CD14-positive monocyte (primary cell): Measurements from ENCODE around the gene TES. TPM values are rescaled to one million over a fixed set of nuclear protein-coding genes. Genes with fewer than 3 reads are reported as not detected.
A peak's percentile ranks its signal among the peaks of the same experiment; 100 is the strongest.

Experiments
- DNase-seq, 3 donors: peaks; one replicate each; pipeline ENCODE4 v3.0.0-alpha.2; 2011 to 2022
- H2AFZ ChIP-seq: 2 replicates; pipeline ENCODE4 v1.6.0; 2012; ENCODE audit warnings: mild to moderate bottlenecking, low read depth, low read length, inconsistent platforms; ENCODE audit not compliant: insufficient read depth, poor library complexity, severe bottlenecking
- H3K27ac ChIP-seq, 2 donors: 1 replicate in 1 of 2; 2 replicates in 1 of 2; pipeline ENCODE4 v1.5.1; 2012 to 2013; ENCODE audit warnings: low read length in 2 of 2, control low read depth in 1 of 2, inconsistent platforms in 1 of 2, low read depth in 1 of 2, mild to moderate bottlenecking in 1 of 2
- H3K27me3 ChIP-seq, 2 donors: one replicate each; pipeline versions ENCODE4 v1.6.0 to v1.6.1; 2011 to 2013; ENCODE audit warnings: low read length in 2 of 2; ENCODE audit not compliant: control insufficient read depth in 2 of 2, insufficient read depth in 2 of 2
- H3K36me3 ChIP-seq, 2 donors: replicated peaks in 1 of 2; 1 replicate in 1 of 2; 2 replicates in 1 of 2; pipeline versions ENCODE4 v1.5.1 to v1.6.1; 2012 to 2013; ENCODE audit warnings: low read length in 2 of 2, control low read depth in 1 of 2, inconsistent platforms in 1 of 2, mild to moderate bottlenecking in 1 of 2; ENCODE audit not compliant: insufficient read depth in 2 of 2, control insufficient read depth in 1 of 2
- H3K4me1 ChIP-seq, 2 donors: 1 replicate in 1 of 2; 2 replicates in 1 of 2; pipeline versions ENCODE4 v1.5.1 to v1.6.1; 2012 to 2013; ENCODE audit warnings: low read length in 2 of 2, control low read depth in 1 of 2, inconsistent platforms in 1 of 2, mild to moderate bottlenecking in 1 of 2, moderate library complexity in 1 of 2; ENCODE audit not compliant: insufficient read depth in 2 of 2, control insufficient read depth in 1 of 2
- H3K4me2 ChIP-seq: replicated peaks from 2 replicates; pipeline ENCODE3; 2012; ENCODE audit warnings: low read length, moderate library complexity, mild to moderate bottlenecking; ENCODE audit not compliant: poor library complexity, severe bottlenecking; ENCODE audit errors: extremely low read depth
- H3K4me3 ChIP-seq, 3 experiments: fragments of 200-600 bp in 1 of 3; sonication (generic) in 1 of 3; replicated peaks in 1 of 3; 1 replicate in 2 of 3; 2 replicates in 1 of 3; pipeline ENCODE4 v1.5.1; 2011 to 2013; ENCODE audit warnings: low read length in 3 of 3, mild to moderate bottlenecking in 3 of 3, control low read depth in 2 of 3, low read depth in 2 of 3, inconsistent platforms in 1 of 3, moderate library complexity in 1 of 3
- H3K79me2 ChIP-seq: 2 replicates; pipeline ENCODE4 v1.6.0; 2012; ENCODE audit warnings: mild to moderate bottlenecking, control low read depth, inconsistent platforms, low read length, moderate library complexity; ENCODE audit not compliant: insufficient read depth
- H3K9ac ChIP-seq: 2 replicates; pipeline ENCODE4 v1.6.0; 2017; ENCODE audit warnings: low read length, mild to moderate bottlenecking; ENCODE audit not compliant: insufficient read depth, poor library complexity, severe bottlenecking
- H3K9me3 ChIP-seq, 2 donors: replicated peaks in 1 of 2; 1 replicate in 1 of 2; 2 replicates in 1 of 2; pipeline versions ENCODE4 v1.5.1 to v1.6.1; 2012 to 2013; ENCODE audit warnings: low read length in 2 of 2, control low read depth in 1 of 2; ENCODE audit not compliant: control insufficient read depth in 1 of 2, insufficient read depth in 1 of 2
- H4K20me1 ChIP-seq: 2 replicates; pipeline ENCODE4 v1.6.0; 2012; ENCODE audit warnings: mild to moderate bottlenecking, low read length, control low read depth, moderate library complexity; ENCODE audit not compliant: insufficient read depth
- H3K27ac Mint-ChIP-seq, 7 donors: one replicate each; pipeline ENCODE4 v1.8.0; 2020; ENCODE audit warnings: mild to moderate bottlenecking in 7 of 7, mixed read lengths in 7 of 7, moderate library complexity in 6 of 7, inconsistent platforms in 2 of 7
- H3K27me3 Mint-ChIP-seq, 3 donors: one replicate each; pipeline ENCODE4 v1.8.0; 2021 to 2022; ENCODE audit warnings: low read depth in 3 of 3, mild to moderate bottlenecking in 3 of 3, mixed read lengths in 3 of 3, moderate library complexity in 3 of 3, inconsistent platforms in 1 of 3
- H3K36me3 Mint-ChIP-seq, 2 donors: one replicate each; pipeline ENCODE4 v1.8.0; 2020; ENCODE audit warnings: mixed read lengths in 2 of 2, inconsistent platforms in 1 of 2, mild to moderate bottlenecking in 1 of 2
- H3K4me1 Mint-ChIP-seq: one replicate; pipeline ENCODE4 v1.8.0; 2020; ENCODE audit warnings: mild to moderate bottlenecking, mixed read lengths
- H3K4me3 Mint-ChIP-seq, 2 donors: one replicate each; pipeline ENCODE4 v1.8.0; 2020; ENCODE audit warnings: mild to moderate bottlenecking in 2 of 2, mixed read lengths in 2 of 2, moderate library complexity in 1 of 2
- H3K9me3 Mint-ChIP-seq, 7 donors: one replicate each; pipeline ENCODE4 v1.8.0; 2020 to 2022; ENCODE audit warnings: mixed read lengths in 7 of 7, mild to moderate bottlenecking in 6 of 7, moderate library complexity in 6 of 7, inconsistent platforms in 2 of 7
- CTCF ChIP-seq: fragments of 200-600 bp; IDR thresholded peaks from one replicate; pipeline ENCODE4 v1.8.0; 2022; ENCODE audit warnings: antibody characterized with exemption, mild to moderate bottlenecking
- WGBS: methylation state at CpG from one replicate; pipeline ENCODE4 v1.1.5; 2013; ENCODE audit warnings: missing lambda C conversion rate; ENCODE audit not compliant: insufficient coverage; 5-methylcytosine and 5-hydroxymethylcytosine counted together
- intact Hi-C, 2 donors: fragments of 100-400 bp; cut with micrococcal nuclease; formaldehyde crosslinking; loops; one replicate each; pipeline versions ENCODE4 v1.15.0 to v1.15.1; 2023
- polyA plus RNA-seq, 3 donors: library from polyadenylated mRNA; depleted of rRNA in 1 of 3; unstranded in 2 of 3; stranded (reverse) in 1 of 3; fragments of 300-500 nt in 2 of 3; fragments of >200 nt in 1 of 3; fragmentation: Illumina TruSeq in 2 of 3; gene quantifications; 1 replicate in 2 of 3; 2 replicates in 1 of 3; pipeline ENCODE4 v1.2.3, GENCODE V29; 2012 to 2021

TES gene
- polyA plus RNA-seq, 3 donors = 61.7 to 104 (median 89.0) TPM

- Mint-ChIP-seq H3K4me1 (peaks cover 59% of the 10 kb centered on the region), H3K36me3 (no peaks in the 10 kb centered on the region), H3K27me3 (no peaks in the 10 kb centered on the region), H3K4me3 (no peak overlapping the region), H3K27ac (peak overlapping the region; percentile 84 to 98 (median 96)), H3K9me3 (peaks cover 0 to 3% (median 2%) of the 10 kb centered on the region in 7 donors)
- H3K4me1 ChIP-seq = peaks cover 53 to 63% of the 10 kb centered on the region in 2 donors
- peak overlapping the region; percentile 70 for H3K4me2 ChIP-seq
- no peak for TF ChIP-seq CTCF
- H3K9me3 ChIP-seq = no peaks in the 10 kb centered on the region
- H3K79me2 ChIP-seq = no peaks in the 10 kb centered on the region
- peak overlapping the region in 1 of 3 experiments; percentile 55 for H3K4me3 ChIP-seq
- intact Hi-C loops = no loop called here
- no peak overlapping the region for H2AFZ ChIP-seq
- peak overlapping the region in 1 of 2 donors; percentile 97 for H3K27ac ChIP-seq
- H3K9ac ChIP-seq = no peak overlapping the region
- DNase-seq = peak; percentile 16 to 70 (median 36)
- H3K36me3 ChIP-seq = no peaks in the 10 kb centered on the region
- no CpG with 5 or more reads among the region's 2 CpGs for WGBS
- H3K27me3 ChIP-seq = no peaks in the 10 kb centered on the region
- no peaks in the 10 kb centered on the region for H4K20me1 ChIP-seq
Measured at GRCh38 chr7:116164552-116165306, 45.6 kb upstream of the TES start.

GRCh38 chr7:116165717-116166116 lies 44.6 kb upstream of the TES start:
- H2AFZ ChIP-seq = no peak overlapping the region
- DNase-seq = peak; percentile 83 to 94 (median 92)
- no peaks in the 10 kb centered on the region for H3K36me3 ChIP-seq
- no peak for TF ChIP-seq CTCF
- no peaks in the 10 kb centered on the region for H4K20me1 ChIP-seq
- peak overlapping the region; percentile 70 for H3K4me2 ChIP-seq
- Mint-ChIP-seq H3K27ac (peak overlapping the region; percentile 95 to 98 (median 96)), H3K36me3 (no peaks in the 10 kb centered on the region), H3K9me3 (peaks cover 0 to 3% (median 2%) of the 10 kb centered on the region in 7 donors), H3K4me1 (peaks cover 51% of the 10 kb centered on the region), H3K4me3 (peak overlapping the region; percentile 49 to 77), H3K27me3 (no peaks in the 10 kb centered on the region)
- no peaks in the 10 kb centered on the region for H3K27me3 ChIP-seq
- no peaks in the 10 kb centered on the region for H3K79me2 ChIP-seq
- H3K27ac ChIP-seq = peak overlapping the region; percentile 18 to 97
- peak overlapping the region; percentile 58 for H3K9ac ChIP-seq
- intact Hi-C loops = no loop called here
- no CpG with 5 or more reads among the region's 2 CpGs for WGBS
- H3K4me1 ChIP-seq = peaks cover 46 to 57% of the 10 kb centered on the region in 2 donors
- H3K4me3 ChIP-seq = peak overlapping the region; percentile 12 to 55 (median 40)
- H3K9me3 ChIP-seq = no peaks in the 10 kb centered on the region
